Upper lobe of left lung (tissue), 4 donors: ENCODE data around the gene RBMS1.

ENCODE experiments used
- POLR2AphosphoS5 ChIP-seq, 2 donors: sonication (generic); formaldehyde crosslinking; IDR thresholded peaks; one replicate each; pipeline ENCODE4 v1.5.1; 2017; ENCODE audit warnings: antibody characterized with exemption in 2 of 2
- TF ChIP-seq, protein P1 (sequence below), 6 experiments: fragments of 450-650 bp in 4 of 6; fragments of 200-600 bp in 2 of 6; sonication (generic) in 2 of 6; IDR thresholded peaks; one replicate each; pipeline ENCODE4 v1.5.1; 2016 to 2019; ENCODE audit warnings: antibody characterized with exemption in 6 of 6

DNA sequence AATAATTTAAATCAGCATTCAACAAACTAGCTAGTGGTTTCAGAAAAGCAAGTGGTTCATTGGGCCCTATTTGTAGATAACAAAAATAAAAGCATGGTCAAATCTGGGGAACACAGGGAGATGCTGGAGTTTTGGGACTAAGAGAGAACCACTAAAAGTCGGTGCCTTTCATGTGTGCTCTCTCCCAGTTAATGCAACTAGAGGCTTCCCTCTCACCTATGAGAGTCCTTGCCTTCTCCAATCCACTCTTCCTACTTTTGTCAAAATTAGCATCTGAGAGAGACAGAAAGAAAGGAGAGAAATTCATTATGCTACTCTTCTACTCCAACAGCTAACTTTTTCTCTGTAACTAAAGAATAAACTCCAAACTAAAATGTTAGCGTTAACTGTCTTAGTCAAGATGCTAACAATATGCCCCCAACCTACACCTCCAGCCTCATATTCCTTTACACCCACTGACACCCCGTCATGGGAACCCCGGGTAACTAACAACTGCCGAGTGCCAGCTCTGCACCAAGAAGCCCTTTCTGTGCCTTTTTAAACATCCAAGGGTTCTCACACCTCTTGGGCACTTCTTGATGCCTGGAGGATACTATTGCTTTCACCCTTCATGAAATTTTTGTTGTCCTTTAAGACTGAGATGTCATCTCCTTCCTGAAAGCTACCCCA lies 133.4 kb downstream of the RBMS1 start:
- TF ChIP-seq POLR2AphosphoS5 (IDR thresholded peaks at IDR 0.05) = no peak
- TF ChIP-seq, protein P1, sequence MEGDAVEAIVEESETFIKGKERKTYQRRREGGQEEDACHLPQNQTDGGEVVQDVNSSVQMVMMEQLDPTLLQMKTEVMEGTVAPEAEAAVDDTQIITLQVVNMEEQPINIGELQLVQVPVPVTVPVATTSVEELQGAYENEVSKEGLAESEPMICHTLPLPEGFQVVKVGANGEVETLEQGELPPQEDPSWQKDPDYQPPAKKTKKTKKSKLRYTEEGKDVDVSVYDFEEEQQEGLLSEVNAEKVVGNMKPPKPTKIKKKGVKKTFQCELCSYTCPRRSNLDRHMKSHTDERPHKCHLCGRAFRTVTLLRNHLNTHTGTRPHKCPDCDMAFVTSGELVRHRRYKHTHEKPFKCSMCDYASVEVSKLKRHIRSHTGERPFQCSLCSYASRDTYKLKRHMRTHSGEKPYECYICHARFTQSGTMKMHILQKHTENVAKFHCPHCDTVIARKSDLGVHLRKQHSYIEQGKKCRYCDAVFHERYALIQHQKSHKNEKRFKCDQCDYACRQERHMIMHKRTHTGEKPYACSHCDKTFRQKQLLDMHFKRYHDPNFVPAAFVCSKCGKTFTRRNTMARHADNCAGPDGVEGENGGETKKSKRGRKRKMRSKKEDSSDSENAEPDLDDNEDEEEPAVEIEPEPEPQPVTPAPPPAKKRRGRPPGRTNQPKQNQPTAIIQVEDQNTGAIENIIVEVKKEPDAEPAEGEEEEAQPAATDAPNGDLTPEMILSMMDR (IDR thresholded peaks at IDR 0.05) = no peak
